ENCODE measurements around the gene LAMA5.

LAMA5 gene

DNA sequence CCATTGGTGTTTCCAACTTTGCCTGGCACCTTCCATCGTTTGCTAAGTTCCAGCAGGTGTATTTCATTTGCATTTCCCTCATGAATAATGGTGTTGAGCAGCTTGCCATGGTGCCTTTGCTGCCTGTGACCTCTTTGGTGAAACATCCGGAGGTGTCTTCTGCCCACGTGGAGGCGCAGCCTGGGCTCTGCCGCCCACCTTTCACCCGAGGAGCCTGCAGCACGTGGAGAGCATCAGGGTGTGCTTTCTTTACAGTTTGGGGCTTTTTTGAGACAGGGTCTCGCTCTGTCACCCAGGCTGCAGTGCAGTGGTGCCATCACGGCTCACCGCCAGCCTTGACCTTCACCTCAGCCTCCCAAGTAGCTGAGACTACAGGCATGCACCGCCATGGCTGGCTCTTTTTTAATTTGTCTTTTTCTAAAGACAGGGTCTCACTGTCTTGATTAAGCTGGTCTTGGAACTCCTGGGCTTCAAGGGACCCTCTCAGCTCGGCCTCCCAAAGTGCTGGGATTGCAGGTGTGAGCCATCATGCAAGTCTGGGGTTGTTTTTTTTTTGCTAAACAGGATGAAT is 67.4 kb downstream of the LAMA5 start:
- DNase-seq, result no peak

DNA sequence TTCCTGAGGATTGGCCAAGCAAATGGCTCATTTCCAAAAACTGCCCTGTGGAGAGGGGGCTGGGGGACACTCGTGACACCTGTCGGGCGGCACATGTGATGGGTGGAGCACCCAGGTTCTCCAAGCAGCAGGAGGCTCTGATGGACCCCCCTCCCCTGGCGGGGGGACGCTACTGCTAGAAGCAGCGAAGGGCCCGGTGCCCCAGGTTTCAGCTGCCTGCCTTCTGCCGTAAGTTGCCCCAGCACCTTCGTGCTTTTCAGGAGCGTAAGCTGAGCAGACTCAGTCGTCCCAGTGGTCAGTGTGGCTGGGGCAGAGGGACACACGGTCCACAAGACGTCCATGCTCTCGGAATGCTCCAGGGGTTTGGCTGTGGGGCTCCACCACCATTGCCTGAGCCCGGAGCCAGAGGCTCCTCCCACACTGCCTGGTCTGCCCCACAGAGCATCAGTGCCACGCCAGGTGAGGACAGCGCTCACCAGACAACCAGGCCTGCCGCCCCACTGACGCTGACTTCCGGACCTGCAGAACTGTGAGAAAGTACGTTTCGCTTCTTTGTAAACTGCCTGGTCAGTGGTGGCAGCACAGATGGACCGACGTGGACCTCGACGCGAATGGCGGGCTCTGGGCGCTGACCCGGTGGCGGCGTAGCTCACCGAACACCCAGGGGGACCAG is 68.4 kb downstream of the LAMA5 start:
- DNase-seq, result no peak

DNA sequence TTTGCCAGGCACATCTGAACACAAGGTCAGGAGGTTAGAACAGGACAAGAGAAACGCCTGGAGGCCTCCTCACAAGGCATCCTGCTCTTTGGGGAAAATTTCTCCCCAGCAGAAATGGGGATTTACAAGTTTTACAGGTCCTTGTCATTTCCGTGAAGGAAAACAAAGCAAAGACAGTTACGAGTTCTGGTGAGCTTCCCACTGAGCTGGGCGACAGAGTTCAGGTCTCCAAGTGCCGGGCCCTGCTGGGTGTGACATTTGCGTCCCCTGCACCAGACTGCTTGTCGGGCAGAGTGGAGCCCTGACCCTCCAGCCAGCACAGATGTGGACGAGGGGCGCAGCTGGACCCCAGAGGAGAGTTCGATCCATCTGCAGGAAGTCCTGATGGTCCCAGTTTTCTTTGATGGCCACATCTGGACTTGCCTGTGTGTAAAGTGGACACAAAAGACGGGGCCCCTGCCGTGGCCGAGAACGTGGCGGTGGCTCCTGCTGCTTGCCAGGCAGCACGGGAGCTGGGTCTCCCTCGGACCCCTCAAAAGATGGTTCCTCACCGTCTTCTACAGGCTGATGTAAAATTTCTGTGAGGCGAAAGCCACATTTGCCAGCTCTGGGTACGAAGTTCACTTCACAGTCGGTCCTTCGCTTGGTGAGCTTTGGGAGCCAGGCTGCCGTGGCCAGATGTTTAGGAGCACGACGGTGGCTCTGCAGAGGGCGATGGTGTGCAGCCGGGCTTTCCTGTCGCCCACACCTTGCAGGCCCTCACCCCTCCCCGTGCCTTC is 69.5 kb downstream of the LAMA5 start:
- DNase-seq, result no peak

DNA sequence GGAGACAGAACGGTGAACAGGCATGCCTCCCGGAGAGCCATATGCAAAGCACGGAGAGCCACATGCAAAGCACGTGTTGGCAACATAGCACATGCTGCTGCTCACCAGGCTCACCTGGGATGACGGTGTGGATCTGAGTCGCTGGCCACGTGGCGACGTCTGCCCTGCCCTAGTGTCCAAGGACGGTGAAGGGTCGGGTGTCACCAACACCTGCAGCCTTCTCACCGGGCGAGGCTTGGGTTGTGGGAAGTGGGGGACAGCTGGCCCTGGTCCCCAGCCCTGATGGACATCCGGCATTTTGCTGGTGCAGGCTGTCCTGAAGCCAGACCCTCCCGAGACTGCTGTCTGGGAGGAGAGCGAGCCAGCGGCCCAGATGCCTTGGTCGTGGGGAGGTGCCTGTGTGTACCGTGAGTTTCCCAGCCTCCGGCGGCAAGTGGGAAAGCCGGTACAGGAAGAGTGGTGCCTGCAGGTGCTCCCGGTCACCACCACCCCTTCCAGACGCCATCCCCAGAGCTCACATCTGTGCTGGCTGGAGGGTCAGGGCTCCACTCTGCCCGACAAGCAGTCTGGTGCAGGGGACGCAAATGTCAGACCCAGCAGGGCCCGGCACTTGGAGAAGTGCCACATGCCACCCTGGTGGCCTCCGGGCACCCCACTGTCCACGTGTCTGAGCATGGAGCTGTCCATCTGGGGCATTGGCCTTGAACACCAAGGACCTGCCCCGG is 70.2 kb downstream of the LAMA5 start:
- no peak for DNase-seq

DNA sequence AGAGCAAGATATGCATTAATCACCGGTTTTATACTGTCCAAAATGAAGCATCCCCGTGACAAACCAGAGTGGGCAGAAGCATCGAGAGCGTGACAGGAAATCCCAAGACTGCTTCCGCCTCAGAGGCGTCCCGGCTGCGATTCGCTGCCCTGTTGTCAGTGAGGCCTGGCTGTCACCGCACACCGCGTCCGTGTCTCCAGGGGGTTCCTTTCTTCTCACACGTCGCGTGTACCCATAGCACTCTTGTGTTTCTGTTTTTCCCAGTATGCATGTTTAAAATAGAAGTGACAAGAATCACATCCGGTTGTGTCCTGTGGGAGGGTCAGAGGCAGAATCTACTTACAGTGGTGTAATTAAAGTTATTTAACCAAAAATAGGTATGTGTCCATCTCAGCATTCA is 72.6 kb downstream of the LAMA5 start:
- DNase-seq, result no peak

DNA sequence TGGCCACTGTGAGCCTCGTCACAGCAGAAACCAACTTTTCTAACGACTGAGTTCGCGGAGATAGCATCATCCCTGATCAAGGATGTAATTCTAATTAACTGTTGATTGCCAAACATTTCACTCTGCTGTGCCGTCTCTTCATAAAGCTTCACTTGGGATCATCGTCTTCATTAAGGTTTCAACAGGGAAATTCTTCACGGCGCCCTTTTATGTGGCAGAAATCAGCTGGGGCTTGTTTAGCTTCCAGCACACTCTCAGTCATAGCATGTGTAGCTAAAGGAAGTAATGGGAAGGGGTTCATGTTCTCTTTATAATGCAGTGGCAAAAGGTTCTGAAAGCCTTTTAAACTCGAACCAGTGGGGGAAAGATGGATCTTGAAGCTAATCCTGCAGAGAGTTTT is 73.2 kb downstream of the LAMA5 start:
- DNase-seq, result no peak

DNA sequence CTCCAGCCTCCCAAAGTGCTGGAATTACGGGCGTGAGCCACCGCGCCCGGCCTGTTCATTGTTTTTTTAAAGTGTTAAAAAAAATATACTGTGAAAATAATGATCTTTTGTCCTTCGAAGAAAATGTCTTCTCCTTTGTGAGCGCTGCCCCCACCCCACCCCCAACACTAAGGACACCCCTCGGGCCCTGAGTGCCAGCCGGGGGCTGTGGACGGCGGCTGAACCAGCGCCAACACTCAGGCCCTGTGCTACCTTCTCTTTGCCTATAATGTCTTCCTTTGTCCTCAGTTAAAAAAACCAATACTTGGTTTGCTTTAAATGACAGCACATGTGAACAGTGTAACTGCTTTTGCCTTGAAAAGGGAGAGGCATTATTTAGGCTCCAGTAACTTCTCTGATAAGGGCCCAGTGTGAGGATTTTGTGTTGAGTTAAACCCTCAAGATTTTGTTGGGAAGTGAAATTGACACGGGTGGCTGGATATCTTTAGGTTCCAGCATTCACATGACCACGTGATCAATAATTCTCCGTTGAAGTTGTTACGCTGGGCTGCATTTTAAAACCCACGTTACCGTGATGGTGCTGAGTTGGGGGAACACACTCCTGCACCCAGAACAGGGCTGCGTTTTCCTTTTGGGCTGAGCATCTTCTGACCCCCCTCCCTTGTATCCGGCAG is 73.9 kb downstream of the LAMA5 start:
- no peak for DNase-seq

DNA sequence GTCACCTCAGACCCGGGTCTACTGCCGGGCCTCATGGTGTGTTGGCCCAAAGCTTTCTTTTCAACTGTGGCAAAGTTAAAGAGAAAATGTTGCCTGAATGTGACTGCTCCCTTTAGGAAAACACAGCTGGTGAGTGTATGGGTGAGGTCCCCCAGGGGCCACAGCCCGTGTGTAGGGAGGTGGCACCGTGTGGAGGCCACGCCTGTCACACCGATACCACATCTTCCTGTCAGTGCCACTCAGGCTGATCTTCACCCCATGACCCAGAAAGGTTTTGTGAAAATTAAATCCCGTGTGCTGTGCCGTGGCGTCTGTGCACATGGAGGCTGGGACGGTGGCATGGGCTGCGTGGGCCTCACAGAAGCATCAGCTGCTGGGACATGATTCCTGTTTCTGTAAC is 75.0 kb downstream of the LAMA5 start:
- DNase-seq, result no peak

DNA sequence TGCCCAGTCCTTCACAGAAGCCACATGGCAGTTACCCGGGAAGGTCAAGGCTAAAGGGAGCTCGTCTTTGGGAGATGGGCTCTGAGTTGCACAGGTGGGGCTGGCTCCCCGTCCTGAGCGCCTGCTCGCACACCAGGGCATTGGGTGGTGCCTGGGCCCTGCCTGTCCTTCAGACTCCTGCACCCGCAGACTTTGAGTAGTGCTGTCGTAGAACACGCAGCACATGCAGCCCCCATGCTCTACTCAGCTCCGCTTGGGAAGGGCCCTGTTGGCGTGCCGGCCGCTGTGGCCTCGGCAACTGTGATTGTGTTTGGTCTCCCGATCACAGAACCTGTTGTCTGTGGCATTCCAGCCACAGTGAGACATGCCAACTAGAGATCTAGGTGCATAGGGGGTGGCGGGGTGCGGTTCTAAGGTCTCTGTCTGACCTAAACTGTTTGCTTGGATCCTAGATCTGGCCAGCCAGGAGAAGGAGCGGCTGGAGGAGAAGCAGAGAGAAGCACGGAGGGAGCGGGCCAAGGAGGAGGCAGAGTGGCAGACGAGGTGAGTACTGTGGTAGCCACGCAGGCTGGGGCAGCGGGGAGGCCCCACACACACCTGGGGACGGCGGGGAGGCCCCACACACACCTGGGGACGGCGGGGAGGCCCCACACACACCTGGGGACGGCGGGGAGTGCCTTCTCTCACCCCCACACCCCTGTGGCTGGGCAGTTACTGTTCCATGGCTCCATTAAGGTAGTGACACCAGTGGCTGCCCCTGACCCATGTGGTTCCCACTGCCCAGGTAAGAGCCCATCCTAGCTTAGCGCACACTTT is 75.7 kb downstream of the LAMA5 start:
- DNase-seq, result no peak

DNA sequence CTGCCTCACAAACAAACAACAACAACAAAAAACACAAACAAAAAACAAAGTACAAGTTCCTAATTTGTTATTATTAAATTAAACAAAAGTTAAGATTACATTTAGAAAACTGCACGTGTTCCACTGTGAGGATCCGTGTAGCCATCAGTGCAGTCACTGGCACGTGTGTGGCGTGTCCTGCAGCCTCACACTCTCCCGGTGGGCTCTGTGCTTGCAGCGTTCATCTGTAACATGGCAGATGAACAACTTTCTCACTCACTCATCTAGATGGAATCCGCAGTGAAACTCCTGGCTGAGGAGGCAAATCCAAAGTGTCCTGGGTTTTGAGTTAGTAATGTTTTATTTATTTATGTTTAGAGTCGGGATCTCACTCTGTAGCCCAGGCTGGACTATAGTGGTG is 77.2 kb downstream of the LAMA5 start:
- no peak for DNase-seq

DNA sequence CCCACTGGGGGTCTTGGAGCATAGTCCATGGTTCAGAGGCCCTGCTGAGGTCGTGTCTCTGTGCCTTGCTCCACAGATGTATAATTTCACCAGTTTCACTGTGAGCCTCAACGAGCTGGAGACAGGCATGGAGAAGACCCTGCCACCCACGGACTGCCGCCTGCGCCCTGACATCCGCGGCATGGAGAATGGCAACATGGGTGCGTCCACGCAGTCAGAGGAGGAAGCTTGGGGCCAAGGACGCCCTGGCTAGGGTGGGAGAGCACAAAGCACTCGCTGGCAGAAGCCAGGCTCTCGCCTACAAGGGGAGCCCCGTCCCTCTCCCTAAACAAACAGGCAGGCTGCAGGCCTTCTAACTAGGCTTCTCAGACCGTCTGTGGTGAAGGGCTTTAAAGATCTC is 78.0 kb downstream of the LAMA5 start:
- no peak for DNase-seq

DNA sequence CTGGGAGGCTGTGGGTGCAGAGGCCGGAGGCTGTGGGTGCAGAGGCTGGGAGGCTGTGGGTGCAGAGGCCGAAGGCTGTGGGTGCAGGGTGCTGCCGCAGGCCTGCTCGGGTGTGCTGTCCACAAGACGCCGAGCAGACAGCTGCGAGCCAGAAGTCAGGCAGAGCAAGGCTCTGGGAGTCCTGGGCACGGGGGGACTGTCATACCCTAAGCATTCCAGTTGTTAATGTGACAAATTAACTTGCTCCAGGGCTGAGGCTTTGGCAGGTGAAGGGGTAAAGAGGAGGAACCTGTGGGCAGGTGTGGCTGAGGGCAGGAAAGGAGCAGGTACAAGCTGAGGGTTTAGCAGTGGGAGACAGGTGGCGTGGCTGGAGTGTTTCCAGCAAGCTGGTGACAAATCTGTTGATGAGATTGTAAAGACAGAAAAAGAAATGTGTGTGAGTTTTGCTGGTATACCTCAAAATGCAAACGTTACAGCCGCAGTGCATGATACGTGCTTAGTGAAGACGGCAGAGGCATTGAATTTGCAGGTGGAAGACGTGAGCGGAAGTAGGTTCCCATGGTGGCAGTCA is 78.5 kb downstream of the LAMA5 start:
- no peak for DNase-seq

DNA sequence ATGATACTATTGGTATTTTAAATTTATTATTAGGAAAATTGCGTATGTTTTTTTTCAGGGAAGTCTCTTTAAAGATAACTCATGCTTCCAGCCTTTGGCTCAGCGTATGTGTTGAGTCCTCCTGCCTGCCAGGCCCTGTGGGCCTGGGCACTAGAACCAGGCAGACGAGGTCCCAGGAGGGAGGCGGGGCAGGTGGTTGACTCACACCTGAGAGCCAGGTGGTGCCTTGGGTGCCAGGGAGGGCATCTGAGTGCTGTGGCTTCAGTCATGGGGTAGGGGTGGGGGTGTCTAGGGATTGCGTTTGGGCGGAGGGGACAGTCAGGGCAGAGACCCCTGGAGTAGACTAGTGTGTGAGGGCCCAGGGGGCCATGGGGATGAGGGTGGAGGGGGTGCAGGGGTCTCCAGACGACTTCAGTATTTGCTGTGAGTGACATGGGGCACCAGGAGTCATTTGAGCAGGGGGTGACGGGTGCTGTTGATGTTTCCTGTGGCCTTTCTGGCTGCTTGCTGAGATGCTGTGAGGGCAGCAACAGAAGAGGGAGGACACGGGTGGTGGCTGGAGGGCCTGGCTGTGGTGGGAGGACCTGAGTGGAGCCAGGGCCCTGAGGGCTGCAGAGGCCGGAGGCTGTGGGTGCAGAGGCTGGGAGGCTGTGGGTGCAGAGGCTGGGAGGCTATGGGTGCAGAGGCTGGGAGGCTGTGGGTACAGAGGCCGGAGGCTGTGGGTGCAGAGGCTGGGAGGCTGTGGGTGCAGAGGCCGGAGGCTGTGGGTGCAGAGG is 79.2 kb downstream of the LAMA5 start:
- no peak for DNase-seq

DNA sequence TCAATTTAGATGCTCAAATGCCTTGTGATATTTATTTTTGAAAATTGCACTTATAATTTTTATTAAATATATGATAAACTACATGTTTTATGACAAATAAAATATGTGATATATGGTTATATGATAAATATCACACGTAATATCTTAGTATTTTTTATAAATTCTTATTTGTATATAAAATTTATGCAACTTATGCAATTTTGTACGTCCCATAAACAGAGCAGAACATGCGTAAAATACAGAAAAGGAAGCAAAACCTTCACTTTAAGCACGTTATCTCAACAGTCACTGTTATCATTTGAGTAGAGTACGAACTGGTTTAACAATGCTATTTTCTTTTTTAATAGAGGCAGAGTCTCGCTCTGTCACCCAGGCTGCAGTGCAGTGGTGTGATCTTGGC is 80.0 kb downstream of the LAMA5 start:
- no peak for DNase-seq

DNA sequence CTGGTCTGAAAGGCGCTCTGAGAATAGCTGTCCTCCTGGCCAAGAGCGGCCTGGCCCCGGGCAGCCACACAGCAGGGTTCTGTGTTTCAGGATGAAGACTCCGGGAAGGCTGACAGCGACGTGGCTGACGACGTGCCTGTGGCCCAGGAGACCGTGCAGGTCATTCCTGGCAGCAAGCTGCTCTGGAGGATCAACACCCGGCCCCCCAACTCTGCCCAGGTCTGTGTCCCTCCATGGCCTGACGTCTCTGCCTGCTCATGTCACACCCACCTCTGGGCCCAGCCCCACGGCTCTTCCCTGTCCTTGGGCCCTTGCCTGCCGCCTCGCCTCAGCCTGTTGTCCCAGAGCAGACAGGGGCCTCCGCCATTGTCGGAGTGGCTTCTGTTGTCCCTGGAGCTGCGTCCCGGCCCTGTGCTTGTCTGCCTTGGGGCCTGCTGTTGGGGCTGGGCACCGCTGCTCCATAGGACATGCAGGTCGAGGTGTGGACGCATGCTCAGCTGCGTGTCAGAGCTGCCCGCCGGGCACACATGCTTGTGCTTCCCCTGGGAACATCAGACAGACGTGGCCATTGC is 80.5 kb downstream of the LAMA5 start:
- no peak for DNase-seq

DNA sequence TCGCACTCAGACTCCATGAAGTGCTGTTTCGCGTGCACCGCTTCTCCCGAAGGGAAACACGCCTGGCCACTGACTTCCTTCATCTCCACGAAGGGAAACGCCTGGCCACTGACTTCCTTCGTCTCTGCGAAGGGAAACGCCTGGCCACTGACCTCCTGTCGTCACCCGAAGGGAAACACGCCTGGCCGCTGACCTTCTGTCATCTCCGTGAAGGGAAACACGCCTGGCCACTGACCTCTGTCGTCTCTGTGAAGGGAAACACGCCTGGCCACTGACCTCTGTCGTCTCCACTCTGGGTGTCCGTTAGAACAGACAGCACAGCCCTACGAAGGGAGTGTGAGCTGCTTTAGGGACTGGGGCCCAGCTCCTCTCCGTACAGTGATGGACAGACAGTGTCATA is 81.4 kb downstream of the LAMA5 start:
- DNase-seq, result no peak

DNA sequence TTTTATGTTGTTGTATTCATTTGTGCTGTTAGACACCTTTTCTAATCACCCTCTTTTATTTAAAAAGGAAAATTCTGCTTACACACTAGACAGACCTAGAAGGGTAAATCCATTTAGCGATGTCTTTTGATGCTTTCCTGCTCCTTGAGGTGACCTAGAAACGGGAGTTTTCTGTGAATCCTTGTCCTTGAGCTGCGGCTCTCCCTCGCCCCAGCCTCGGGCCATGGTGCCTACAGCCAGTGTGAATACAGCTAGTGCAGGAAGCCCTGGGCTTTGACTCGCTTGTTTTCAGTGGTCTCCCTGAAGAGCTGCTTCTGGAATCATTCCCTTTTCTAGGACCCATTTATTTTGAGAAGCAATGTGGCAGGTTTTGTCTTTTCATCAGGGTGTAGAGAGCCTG is 82.0 kb downstream of the LAMA5 start:
- DNase-seq, result no peak

DNA sequence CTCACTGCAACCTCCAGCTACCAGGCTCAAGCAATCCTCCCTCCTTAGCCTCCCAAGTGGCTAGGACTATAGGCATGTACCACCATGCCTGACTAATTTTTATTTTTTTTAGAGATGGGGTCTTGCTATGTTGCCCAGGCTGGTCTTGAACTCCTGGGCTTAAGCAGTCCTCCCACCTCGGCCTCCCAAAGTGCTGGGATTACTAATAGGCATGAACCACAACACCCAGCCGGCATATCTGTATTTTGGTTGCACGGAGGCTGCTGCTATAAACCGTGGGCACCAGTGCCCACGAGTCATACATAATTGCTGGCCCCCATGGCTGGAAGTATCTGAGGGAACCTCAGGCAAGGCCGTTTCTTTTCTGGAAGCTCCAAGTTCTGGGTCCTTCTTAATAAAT is 82.7 kb downstream of the LAMA5 start:
- no peak for DNase-seq

DNA sequence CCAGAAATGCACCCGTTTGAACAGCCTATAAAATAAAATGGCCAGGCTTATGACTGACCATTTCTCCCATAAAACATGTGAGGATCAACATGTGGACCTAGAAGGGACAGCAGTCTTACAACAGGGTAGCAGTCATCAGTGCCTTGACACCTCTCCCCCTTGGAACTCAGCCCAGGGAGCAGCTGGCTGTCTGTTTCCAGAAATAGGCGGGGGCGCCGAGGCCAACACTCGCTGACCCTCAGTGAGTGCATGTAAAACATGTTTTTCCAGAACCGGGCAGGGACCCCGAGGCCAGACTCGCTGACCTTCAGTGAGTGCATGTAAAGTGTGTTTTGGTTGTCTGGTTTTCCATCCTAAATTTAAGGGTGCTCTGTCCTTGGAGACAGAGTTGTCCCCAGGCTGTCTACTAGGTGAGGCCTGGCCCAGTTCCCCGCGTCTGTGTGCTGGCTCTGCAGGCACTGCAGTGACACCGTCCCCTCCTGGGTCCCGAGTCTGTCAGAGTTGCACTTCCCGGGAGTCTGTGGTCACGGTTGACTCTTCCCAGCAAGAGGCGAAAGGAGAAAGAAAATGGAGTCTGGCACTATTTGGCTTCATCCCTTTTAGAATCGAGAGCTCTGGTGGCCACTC is 84.1 kb downstream of the LAMA5 start:
- DNase-seq, result no peak

DNA sequence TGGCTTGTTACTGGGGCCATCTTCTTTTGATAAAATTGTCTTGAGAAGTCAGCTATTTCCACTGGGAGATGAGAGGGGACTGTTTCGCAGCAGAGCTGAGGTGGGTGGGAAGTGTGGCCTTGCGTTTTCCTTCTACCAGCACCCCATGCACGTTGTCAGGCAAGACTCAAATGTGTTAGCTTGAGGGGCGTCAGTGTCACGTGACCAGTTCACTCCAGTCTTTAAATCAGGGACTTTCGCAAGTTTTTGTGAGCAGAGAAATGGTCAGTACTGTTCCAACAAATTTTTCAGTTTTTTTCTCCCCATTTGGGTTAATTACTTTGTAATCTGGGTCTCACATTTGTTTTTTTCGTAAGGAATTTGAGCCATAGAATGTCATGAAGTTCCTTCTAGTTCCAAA is 85.0 kb downstream of the LAMA5 start:
- no peak for DNase-seq

Data from stimulated activated CD8-positive, alpha-beta memory T cell treated with anti-CD3 and anti-CD28 coated beads, Interleukin-4, amount 100 ng/mL, for 48 hours (primary cell).